ENCODE results near the gene ARHGAP24. TPM values are rescaled to one million over a fixed set of nuclear protein-coding genes. Genes with fewer than 3 reads are reported as not detected.
"Not testable (repeated sequence)": the region's sequence is repeated elsewhere in the genome, so short reads cannot be mapped to it uniquely, and the experiment has no call there.

ARHGAP24 gene
- total RNA-seq, 1 donor from 2014 or later, result not detected

DNA sequence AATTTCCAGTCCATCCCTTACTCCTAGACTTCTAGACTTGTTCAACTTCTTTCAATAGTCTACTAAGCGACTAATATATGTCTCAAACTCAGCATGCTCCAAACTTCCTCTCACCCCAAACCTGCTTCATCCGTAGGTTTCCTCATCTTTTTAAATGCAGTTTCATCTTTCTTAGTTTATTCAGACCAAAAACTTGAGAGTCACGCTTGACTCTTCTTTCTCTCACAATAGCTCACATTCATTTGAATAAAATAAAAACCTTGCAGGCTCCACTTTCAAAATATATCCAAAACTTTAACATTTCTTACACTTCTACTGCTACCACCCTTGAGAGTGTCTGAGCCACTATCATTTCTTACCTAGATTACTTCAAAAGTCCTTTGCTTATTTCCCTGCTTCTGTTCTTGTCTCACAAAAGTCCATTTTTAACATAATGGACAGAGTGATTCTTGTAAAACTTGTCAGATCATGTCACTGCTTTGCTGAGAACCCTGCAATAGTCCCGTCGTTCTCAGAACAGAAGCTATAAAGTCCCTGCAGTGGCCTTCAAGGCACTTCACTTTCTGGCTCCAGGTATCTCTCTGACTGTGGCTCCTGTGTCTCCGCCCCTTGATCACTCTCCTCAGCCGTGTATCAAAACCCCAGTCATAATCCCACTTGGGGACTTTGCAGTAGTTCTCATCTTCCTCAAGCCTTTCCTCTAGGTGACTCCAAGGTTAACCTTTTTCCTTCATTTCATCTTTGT lies 167.6 kb downstream of the ARHGAP24 start:
- intact Hi-C loops (cut with micrococcal nuclease), result no loop called here

DNA sequence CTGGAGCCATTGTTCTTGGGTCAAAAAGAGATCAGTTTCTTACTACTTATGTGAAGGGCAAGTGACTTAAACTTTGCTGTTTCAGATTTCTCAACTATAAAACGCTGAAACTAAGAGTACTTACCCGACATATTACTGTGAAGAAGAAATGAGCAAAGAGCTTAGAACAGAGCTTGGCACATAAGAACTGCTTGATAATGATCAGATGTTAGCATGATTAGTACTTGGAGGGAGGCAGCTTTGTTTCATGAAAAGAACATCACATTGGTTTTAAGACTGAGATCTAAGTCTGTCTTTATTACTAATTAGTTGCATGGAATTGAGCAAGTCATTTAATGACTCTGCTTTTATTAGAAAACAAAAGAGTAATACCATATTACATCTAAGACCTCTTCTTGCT lies 169.1 kb downstream of the ARHGAP24 start:
- intact Hi-C loops (cut with micrococcal nuclease), result no loop called here

DNA sequence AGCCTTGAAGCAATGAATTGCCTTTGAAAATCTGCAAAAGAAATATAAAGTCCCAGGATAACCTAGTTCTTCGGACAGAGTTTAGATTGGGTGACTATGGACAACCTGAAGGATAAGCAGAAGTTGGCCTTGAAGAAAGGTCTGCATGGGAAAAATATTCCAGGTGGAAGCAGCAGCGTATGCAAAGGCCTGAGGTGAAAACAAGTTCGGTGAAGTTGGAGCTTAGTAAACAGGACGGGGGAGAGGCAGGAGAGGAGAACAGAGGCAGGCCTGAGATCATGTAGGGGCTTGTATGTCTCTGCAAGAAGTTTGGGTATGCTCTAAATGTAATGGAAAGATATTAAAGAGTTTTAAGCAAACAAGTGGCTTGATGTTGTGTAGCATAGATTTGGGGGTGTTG lies 176.0 kb downstream of the ARHGAP24 start:
- intact Hi-C loops (cut with micrococcal nuclease), result no loop called here

DNA sequence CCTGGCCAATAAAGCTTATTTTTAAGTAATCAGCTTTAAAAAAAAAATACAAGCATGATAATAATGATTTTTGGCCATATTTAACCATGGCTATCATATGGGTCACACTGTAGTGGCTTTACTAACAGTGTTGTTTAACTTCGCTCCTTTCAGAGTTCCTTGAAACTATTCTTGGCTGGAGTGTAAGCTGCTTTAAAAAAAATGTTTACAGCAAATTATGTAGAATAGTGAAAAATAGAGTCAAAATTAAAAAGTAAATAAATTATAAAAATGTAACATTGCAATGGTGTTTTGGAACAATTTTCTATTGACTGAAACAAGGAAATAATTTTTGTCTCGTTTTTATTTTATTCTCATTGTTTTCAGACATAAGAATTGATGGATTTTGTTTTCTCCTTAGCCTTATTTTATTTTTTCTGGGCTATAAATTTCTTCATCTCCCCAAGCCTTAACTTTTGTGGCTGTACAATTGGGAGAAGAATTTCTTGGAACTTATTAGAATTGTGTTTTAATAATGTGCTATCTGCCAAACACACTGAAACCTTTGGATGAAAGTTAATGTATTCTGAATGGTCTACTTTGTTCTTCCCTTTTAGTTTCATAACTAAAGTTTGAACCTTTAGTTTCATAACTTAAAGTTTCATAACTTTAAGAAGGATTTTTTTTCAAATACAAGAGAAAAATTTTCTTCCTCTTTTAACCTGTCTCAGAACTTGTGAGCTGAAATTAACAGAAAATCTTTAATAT lies 182.0 kb downstream of the ARHGAP24 start:
- intact Hi-C loops (cut with micrococcal nuclease), result no loop called here

- intact Hi-C loops (cut with micrococcal nuclease), result no loop called here
Observed at GRCh38 chr4:85658766-85659439, 184.0 kb downstream of the ARHGAP24 start.

- intact Hi-C loops (cut with micrococcal nuclease), result no loop called here
Observed at GRCh38 chr4:85659610-85660218, 184.8 kb downstream of the ARHGAP24 start.

GRCh38 chr4:85666625-85667024 lies 191.7 kb downstream of the ARHGAP24 start:
- intact Hi-C loops (cut with micrococcal nuclease), result not testable (repeated sequence)

DNA sequence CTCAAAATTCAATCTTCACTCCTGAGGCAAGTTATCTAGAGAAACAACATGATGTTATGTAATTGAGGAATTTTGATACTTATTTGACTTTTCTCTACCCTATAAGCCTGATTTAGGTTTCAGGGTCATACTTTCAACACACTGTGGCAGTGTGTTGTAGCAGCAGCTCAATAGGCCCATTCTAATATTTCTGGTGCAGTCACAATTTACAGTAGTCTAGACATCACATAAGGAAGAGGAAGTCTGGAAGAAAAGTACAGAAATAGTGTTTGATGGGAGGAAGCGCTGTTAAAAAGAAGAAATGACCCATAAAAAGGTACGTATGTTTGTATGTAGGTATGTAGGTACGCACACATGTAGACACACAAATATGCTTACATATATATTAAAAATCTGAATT lies 194.3 kb downstream of the ARHGAP24 start:
- intact Hi-C loops (cut with micrococcal nuclease), result no loop called here

DNA sequence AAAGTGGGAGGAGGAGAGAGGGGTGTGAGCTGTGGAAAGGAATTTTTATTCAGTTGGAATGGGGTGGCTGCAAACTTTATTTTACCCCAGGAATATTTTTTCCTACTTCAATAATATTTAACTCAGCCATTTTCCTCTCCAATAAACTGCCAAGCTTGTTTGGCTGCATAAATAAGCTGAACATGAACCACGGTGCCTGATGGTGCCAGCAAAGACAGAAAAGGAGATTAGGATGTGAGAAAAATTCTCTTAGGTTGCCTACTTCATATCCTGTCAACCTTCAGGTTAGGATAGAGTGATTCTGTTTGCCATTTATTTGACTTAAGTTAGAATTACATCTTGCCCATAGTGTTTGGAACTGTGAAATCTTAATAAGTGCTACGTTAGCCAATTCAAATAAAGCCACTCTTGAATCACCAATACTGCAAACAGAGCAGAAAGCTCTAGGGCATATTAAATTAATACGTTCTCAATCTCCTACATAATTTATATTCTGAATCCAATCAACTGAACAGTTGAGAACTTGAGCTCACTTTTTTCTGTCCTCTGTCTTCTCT lies 195.1 kb downstream of the ARHGAP24 start:
- intact Hi-C loops (cut with micrococcal nuclease), result no loop called here

GRCh38 chr4:85671120-85671519 lies 196.2 kb downstream of the ARHGAP24 start:
- intact Hi-C loops (cut with micrococcal nuclease), result no loop called here

GRCh38 chr4:85672116-85672515 lies 197.2 kb downstream of the ARHGAP24 start:
- intact Hi-C loops (cut with micrococcal nuclease), result no loop called here

GRCh38 chr4:85672959-85673358 lies 198.0 kb downstream of the ARHGAP24 start:
- intact Hi-C loops (cut with micrococcal nuclease), result no loop called here

DNA sequence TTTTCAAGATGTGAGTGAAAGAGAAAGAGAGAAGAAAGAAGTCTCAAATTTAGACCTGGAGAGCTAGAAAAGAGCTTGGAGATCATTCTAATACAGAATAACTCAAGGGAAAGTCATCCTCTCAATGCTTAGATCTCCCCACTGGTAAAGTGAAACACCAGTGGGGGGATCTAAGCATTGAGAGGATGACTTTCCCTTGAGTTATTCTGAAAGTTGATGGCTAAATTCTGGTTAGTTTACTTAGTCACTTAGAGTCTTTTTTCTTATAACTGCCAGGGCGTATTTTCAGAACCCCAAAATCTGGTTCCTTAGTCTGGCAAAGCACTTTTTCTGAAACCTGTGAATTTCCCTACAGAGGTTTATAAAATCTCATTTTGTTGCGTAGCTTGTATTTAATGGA lies 198.6 kb downstream of the ARHGAP24 start:
- intact Hi-C loops (cut with micrococcal nuclease), result no loop called here

GRCh38 chr4:85675076-85676049 lies 200.4 kb downstream of the ARHGAP24 start:
- intact Hi-C loops (cut with micrococcal nuclease), result no loop called here

DNA sequence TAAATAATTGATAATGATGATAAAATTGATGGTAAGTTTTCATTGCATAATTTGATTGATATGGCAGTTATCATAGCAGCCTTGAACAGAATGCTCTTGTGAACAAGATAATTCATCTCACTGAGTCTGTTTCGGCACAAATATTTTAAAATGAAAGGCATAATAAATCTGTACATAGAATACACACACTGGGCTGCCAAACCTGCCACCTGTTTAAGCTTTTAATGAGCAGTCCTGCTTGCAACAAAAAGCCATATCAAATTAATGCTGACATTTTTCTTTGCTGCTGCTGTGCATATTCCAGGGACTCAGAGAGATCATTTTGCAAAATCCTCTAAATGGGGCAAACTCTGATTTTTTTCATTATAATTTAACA lies 201.1 kb downstream of the ARHGAP24 start:
- intact Hi-C loops (cut with micrococcal nuclease), result no loop called here

- intact Hi-C loops (cut with micrococcal nuclease), result no loop called here
Observed at GRCh38 chr4:85676850-85677590, 202.1 kb downstream of the ARHGAP24 start.

DNA sequence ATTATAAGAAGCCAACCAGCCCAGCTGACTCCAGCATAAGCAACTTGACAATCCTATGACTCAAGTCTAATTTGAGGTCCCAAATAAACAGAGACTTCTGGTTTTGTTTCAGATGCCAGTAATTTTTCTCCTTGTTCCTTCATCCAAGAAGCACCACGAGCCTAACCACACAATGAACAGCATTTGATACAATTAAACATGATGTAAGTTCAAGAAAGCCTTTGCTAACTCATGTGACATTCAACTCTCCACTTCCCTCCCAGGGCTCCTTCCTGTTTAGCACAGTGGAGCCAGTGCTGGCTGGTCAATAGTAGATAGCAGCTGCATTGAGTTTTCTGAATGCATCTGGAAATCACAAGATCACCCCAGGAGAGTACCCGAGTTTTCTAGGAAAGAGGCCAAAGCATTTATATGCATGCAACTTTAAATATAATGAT lies 206.3 kb downstream of the ARHGAP24 start:
- intact Hi-C loops (cut with micrococcal nuclease), result loop anchor here (10.0 kb wide), 1 partner anchor 1766 kb away; no protein-coding TSS in a partner anchor

- intact Hi-C loops (cut with micrococcal nuclease), result loop anchor here (10.0 kb wide), 1 partner anchor 1767 kb away; no protein-coding TSS in a partner anchor
Observed at GRCh38 chr4:85681921-85682320, 207.0 kb downstream of the ARHGAP24 start.

GRCh38 chr4:85682391-85682790 lies 207.4 kb downstream of the ARHGAP24 start:
- intact Hi-C loops (cut with micrococcal nuclease), result loop anchor here (10.0 kb wide), 1 partner anchor 1768 kb away; no protein-coding TSS in a partner anchor

Measured in T-helper 1 cell treated with Interleukin-12 subunit alpha and Interleukin-12 subunit beta and Interleukin-4 antibody, amounts not matched to agents 30 ng/mL and 1 ng/mL, for 36 hours (primary cell).